Stimulated activated CD8-positive, alpha-beta memory T cell treated with anti-CD3 and anti-CD28 coated beads, Interleukin-4, amount 100 ng/mL, for 1 hour (primary cell): ENCODE measurements around the gene ZNF814.
A peak's percentile ranks its signal among the peaks of the same experiment; 100 is the strongest.
"Not testable (repeated sequence)": the region's sequence is repeated elsewhere in the genome, so short reads cannot be mapped to it uniquely, and the experiment has no call there.

Experiments
- DNase-seq, 2 donors: peaks; one replicate each; pipeline ENCODE4 v3.0.0-alpha.2; 2020; ENCODE audit warnings: low read depth in 2 of 2, low spot score in 1 of 2

Gene ZNF814

GRCh38 chr19:57867868-57868492, 20.9 kb downstream of the ZNF814 start:
- DNase-seq, result no peak

GRCh38 chr19:57862351-57862750, 26.5 kb downstream of the ZNF814 start:
- not testable (repeated sequence) for DNase-seq

GRCh38 chr19:57854117-57854516, 34.7 kb downstream of the ZNF814 start:
- not testable (repeated sequence) for DNase-seq

GRCh38 chr19:57851812-57852603, 36.8 kb downstream of the ZNF814 start:
- DNase-seq, result not testable (repeated sequence)

GRCh38 chr19:57850553-57851017, 38.3 kb downstream of the ZNF814 start:
- no peak for DNase-seq

- DNase-seq, result peak; percentile 44 to 66
Measured at GRCh38 chr19:57849666-57850473, 39.0 kb downstream of the ZNF814 start, which contains the start of gene ZNF587. Gene ZNF587, plus strand, starts transcription at chr19:57849859. Its CDS starts 180 bp downstream, at chr19:57850039.

- not testable (repeated sequence) for DNase-seq
Measured at GRCh38 chr19:57849162-57849665, 39.6 kb downstream of the ZNF814 start.

GRCh38 chr19:57847164-57847563, 41.7 kb downstream of the ZNF814 start:
- not testable (repeated sequence) for DNase-seq

- DNase-seq, result no peak
Measured at GRCh38 chr19:57841122-57841763, 47.6 kb downstream of the ZNF814 start.

GRCh38 chr19:57838622-57839191, 50.1 kb downstream of the ZNF814 start:
- not testable (repeated sequence) for DNase-seq

GRCh38 chr19:57836991-57837390, 51.8 kb downstream of the ZNF814 start:
- DNase-seq, result not testable (repeated sequence)

- no peak for DNase-seq
Measured at GRCh38 chr19:57830071-57830602, 58.7 kb downstream of the ZNF814 start, which contains the start of gene ZNF587B. Gene ZNF587B, plus strand, starts transcription at chr19:57830299. Its CDS starts 230 bp downstream, at chr19:57830529.

- DNase-seq, result no peak
Measured at GRCh38 chr19:57829316-57829715, 59.5 kb downstream of the ZNF814 start.

GRCh38 chr19:57825511-57825910, 63.3 kb downstream of the ZNF814 start:
- no peak for DNase-seq

GRCh38 chr19:57823608-57824007, 65.2 kb downstream of the ZNF814 start:
- DNase-seq, result not testable (repeated sequence)

- DNase-seq, result not testable (repeated sequence)
Measured at GRCh38 chr19:57823155-57823554, 65.7 kb downstream of the ZNF814 start.

- DNase-seq, result not testable (repeated sequence)
Measured at GRCh38 chr19:57821501-57821900, 67.3 kb downstream of the ZNF814 start.

GRCh38 chr19:57821095-57821494, 67.7 kb downstream of the ZNF814 start:
- DNase-seq, result not testable (repeated sequence)

- no peak for DNase-seq
Measured at GRCh38 chr19:57820599-57820998, 68.2 kb downstream of the ZNF814 start.
